Testis (tissue), 2 donors: ENCODE measurements around the gene COL7A1.

Source experiments
- POLR2A ChIP-seq: fragments of 450-650 bp; IDR thresholded peaks from one replicate; pipeline ENCODE4 v1.6.1; 2017; ENCODE audit warnings: antibody characterized with exemption, mild to moderate bottlenecking, moderate library complexity
- TF ChIP-seq, protein P1 (sequence below), 3 experiments: fragments of 450-650 bp in 2 of 3; fragments of 200-600 bp in 1 of 3; sonication (generic) in 1 of 3; IDR thresholded peaks; one replicate each; pipeline ENCODE4 v1.5.1; 2016 to 2019; ENCODE audit warnings: antibody characterized with exemption in 3 of 3, mild to moderate bottlenecking in 2 of 3, moderate library complexity in 1 of 3

- TF ChIP-seq, protein P1, sequence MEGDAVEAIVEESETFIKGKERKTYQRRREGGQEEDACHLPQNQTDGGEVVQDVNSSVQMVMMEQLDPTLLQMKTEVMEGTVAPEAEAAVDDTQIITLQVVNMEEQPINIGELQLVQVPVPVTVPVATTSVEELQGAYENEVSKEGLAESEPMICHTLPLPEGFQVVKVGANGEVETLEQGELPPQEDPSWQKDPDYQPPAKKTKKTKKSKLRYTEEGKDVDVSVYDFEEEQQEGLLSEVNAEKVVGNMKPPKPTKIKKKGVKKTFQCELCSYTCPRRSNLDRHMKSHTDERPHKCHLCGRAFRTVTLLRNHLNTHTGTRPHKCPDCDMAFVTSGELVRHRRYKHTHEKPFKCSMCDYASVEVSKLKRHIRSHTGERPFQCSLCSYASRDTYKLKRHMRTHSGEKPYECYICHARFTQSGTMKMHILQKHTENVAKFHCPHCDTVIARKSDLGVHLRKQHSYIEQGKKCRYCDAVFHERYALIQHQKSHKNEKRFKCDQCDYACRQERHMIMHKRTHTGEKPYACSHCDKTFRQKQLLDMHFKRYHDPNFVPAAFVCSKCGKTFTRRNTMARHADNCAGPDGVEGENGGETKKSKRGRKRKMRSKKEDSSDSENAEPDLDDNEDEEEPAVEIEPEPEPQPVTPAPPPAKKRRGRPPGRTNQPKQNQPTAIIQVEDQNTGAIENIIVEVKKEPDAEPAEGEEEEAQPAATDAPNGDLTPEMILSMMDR (IDR thresholded peaks at IDR 0.05), result no peak
- TF ChIP-seq POLR2A, result no peak
Observed at GRCh38 chr3:48576647-48577046, 18.5 kb downstream of the COL7A1 start.
